ENCODE results near the gene IHH. TPM values are rescaled to one million over a fixed set of nuclear protein-coding genes. Genes with fewer than 3 reads are reported as not detected.

Gene IHH
- total and polyA plus RNA-seq, 2 experiments from 2014 or later: 23.0 to 36.3 TPM

DNA sequence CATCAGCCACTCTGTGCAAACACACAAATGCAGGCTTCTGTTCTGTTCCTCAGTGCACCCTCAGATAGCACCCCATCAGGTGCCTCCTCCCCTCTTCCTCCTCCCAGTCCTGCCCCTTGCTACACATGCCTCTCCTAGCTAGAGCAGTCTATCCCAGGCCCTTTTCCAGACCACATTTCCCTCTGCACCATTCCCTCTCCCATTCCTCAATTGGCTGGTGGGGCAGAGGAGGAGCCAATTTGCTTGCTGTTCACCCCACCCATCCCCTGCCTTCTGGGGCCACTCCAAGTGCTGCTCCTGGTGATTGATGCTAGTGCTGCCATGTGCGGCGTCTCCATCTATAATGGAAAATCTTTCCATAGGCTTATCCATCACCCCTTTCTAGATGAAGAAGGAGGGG is 24.8 kb downstream of the IHH start:
- H3K9me2 ChIP-seq (replicated peaks; ENCODE audit: insufficient read depth): no peaks in the 10 kb centered on the region
- no peaks in the 10 kb centered on the region for H4K20me1 ChIP-seq (ENCODE audit: insufficient read depth, poor library complexity, severe bottlenecking)
- H3K4me2 ChIP-seq: no peak overlapping the region
- H2AFZ ChIP-seq: no peak overlapping the region
- no peak for TF ChIP-seq EZH2 (IDR thresholded peaks at IDR 0.05; ENCODE audit: borderline replicate concordance)
- TF ChIP-seq, protein P1, sequence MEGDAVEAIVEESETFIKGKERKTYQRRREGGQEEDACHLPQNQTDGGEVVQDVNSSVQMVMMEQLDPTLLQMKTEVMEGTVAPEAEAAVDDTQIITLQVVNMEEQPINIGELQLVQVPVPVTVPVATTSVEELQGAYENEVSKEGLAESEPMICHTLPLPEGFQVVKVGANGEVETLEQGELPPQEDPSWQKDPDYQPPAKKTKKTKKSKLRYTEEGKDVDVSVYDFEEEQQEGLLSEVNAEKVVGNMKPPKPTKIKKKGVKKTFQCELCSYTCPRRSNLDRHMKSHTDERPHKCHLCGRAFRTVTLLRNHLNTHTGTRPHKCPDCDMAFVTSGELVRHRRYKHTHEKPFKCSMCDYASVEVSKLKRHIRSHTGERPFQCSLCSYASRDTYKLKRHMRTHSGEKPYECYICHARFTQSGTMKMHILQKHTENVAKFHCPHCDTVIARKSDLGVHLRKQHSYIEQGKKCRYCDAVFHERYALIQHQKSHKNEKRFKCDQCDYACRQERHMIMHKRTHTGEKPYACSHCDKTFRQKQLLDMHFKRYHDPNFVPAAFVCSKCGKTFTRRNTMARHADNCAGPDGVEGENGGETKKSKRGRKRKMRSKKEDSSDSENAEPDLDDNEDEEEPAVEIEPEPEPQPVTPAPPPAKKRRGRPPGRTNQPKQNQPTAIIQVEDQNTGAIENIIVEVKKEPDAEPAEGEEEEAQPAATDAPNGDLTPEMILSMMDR (IDR thresholded peaks at IDR 0.05; ENCODE audit: poor library complexity): no peak
- no peak for TF ChIP-seq EZH2phosphoT487 (IDR thresholded peaks at IDR 0.05; ENCODE audit: low read depth, severe bottlenecking, unreplicated experiment)
- no peaks in the 10 kb centered on the region for H3K9me3 ChIP-seq (ENCODE audit: low read depth)
- H3K27ac ChIP-seq: no peak overlapping the region
- H3K4me3 ChIP-seq: no peak overlapping the region
- DNase-seq (ENCODE audit: low spot score): no peak
- H3K27me3 ChIP-seq: peaks cover 23% of the 10 kb centered on the region
- H3K79me2 ChIP-seq: no peaks in the 10 kb centered on the region
- peaks cover 5% of the 10 kb centered on the region for H3K4me1 ChIP-seq (ENCODE audit: insufficient read depth)
- no peaks in the 10 kb centered on the region for H3K36me3 ChIP-seq (replicated peaks; ENCODE audit: insufficient read depth, low read depth)
- WGBS (ENCODE audit: low lambda C conversion rate, missing lambda C conversion rate): 92% methylated on average over 2 of the region's 2 CpGs

DNA sequence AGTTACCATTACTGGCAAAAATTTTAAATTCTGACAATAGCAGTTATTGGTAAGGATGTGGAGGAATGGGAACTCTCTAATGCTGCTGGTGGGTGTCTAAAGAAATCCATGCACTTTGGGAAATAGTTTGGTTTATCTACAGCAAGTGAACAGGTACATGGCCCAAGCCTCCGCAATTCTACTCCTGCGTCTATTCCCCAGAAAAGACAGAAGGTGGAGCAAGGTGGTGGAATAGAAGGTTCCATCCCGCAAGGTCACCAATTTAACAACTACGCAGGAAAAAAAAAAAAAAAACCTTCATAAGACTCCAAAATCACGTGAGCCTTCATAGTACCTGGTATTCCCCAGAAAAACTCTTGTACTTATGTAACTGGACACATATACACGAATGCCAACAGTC is 25.9 kb downstream of the IHH start:
- Histone ChIP-seq H3K4me2 (no peak overlapping the region), H3K36me3 (replicated peaks; ENCODE audit: insufficient read depth, low read depth) (no peaks in the 10 kb centered on the region), H3K4me1 (ENCODE audit: insufficient read depth) (peaks cover 5% of the 10 kb centered on the region), H3K79me2 (no peaks in the 10 kb centered on the region), H2AFZ (no peak overlapping the region), H3K27me3 (peaks cover 14% of the 10 kb centered on the region), H3K4me3 (no peak overlapping the region), H3K9me3 (ENCODE audit: low read depth) (no peaks in the 10 kb centered on the region), H4K20me1 (ENCODE audit: insufficient read depth, poor library complexity, severe bottlenecking) (no peaks in the 10 kb centered on the region), H3K27ac (no peak overlapping the region), H3K9me2 (replicated peaks; ENCODE audit: insufficient read depth) (no peaks in the 10 kb centered on the region)
- no peak for TF ChIP-seq EZH2 (IDR thresholded peaks at IDR 0.05; ENCODE audit: borderline replicate concordance)
- no peak for TF ChIP-seq EZH2phosphoT487 (IDR thresholded peaks at IDR 0.05; ENCODE audit: low read depth, severe bottlenecking, unreplicated experiment)
- TF ChIP-seq, protein P1 (IDR thresholded peaks at IDR 0.05; ENCODE audit: poor library complexity): no peak
- whole genome bisulfite sequencing (ENCODE audit: low lambda C conversion rate, missing lambda C conversion rate): 42% methylated on average over 6 of the region's 6 CpGs
- DNase-seq (ENCODE audit: low spot score): no peak

DNA sequence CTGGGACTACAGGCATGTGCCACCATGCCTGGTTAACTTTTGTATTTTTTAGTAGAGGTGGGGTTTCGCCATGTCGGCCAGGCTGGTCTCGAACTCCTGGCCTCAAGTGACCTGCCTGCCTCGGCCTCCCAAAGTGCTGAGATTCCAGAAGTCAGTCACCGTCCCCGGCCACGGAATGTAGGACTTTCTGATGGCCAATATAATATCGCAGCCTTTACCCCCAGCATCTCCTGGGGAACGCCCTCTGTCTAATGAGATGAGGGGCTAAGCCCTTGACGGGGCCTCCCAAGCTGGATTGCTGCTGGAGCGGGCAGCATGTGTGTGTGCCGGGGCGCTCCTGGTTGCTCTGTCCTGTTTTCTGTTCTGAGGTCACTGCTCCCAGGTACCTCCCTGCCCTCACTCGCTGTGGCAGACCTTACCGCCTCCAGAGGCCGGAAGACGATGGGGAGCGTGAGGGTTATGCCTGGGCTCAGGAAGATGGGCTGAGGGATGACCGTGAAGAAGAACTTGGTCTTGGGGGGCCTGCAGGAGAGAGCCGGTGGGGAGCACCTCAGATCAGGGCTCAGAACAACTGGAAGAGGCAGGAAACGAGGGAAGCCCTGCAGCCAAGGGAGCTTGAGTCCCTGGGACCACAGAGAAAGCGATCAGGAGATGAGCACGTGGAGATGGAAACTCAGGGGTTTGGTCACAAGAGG is 28.5 kb downstream of the IHH start:
- H4K20me1 ChIP-seq (ENCODE audit: insufficient read depth, poor library complexity, severe bottlenecking): no peaks in the 10 kb centered on the region
- no peak overlapping the region for H3K4me2 ChIP-seq
- 86% methylated on average over 23 of the region's 23 CpGs for WGBS (ENCODE audit: low lambda C conversion rate, missing lambda C conversion rate)
- no peak overlapping the region for H3K4me3 ChIP-seq
- DNase-seq (ENCODE audit: low spot score): no peak
- peaks cover 14% of the 10 kb centered on the region for H3K27me3 ChIP-seq
- no peaks in the 10 kb centered on the region for H3K9me3 ChIP-seq (ENCODE audit: low read depth)
- H3K27ac ChIP-seq: no peak overlapping the region
- no peak overlapping the region for H2AFZ ChIP-seq
- H3K36me3 ChIP-seq (replicated peaks; ENCODE audit: insufficient read depth, low read depth): no peaks in the 10 kb centered on the region
- H3K9me2 ChIP-seq (replicated peaks; ENCODE audit: insufficient read depth): no peaks in the 10 kb centered on the region
- TF ChIP-seq EZH2phosphoT487 (IDR thresholded peaks at IDR 0.05; ENCODE audit: low read depth, severe bottlenecking, unreplicated experiment) (no peak), EZH2 (IDR thresholded peaks at IDR 0.05; ENCODE audit: borderline replicate concordance) (no peak)
- TF ChIP-seq, protein P1 (IDR thresholded peaks at IDR 0.05; ENCODE audit: poor library complexity): no peak
- H3K4me1 ChIP-seq (ENCODE audit: insufficient read depth): no peaks in the 10 kb centered on the region
- H3K79me2 ChIP-seq: no peaks in the 10 kb centered on the region
